ENCODE results near the gene LNP1. TPM values are rescaled to one million over a fixed set of nuclear protein-coding genes. Genes with fewer than 3 reads are reported as not detected.

Gene LNP1
- total RNA-seq, 4 donors from 2014 or later: 0.95 to 8.3 (median 1.1) TPM

DNA sequence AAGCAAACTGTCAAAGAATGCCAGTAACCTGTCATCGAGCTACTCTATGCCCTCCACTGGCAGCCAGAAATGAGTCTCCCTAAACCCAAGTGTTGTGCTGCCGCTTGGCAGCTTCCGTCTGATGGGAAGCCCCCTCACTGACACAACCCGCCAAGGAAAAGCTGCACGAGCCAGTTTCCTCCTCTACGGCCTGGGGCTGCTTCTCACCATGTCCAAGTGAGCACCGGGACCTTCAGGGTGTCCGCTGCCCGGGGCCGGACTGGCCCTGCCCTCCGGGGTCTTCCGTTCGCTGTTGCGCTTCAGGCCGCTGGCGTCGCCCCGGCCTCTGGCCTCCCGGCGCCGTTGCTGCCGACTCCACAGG is 940 bp upstream of the LNP1 start:
- peak overlapping the region; percentile 83 to 95 (median 91) for H3K27ac ChIP-seq
- H3K36me3 ChIP-seq: no peaks in the 10 kb centered on the region
- no peak for TF ChIP-seq POLR2A (IDR thresholded peaks at IDR 0.05)
- TF ChIP-seq, protein P1, sequence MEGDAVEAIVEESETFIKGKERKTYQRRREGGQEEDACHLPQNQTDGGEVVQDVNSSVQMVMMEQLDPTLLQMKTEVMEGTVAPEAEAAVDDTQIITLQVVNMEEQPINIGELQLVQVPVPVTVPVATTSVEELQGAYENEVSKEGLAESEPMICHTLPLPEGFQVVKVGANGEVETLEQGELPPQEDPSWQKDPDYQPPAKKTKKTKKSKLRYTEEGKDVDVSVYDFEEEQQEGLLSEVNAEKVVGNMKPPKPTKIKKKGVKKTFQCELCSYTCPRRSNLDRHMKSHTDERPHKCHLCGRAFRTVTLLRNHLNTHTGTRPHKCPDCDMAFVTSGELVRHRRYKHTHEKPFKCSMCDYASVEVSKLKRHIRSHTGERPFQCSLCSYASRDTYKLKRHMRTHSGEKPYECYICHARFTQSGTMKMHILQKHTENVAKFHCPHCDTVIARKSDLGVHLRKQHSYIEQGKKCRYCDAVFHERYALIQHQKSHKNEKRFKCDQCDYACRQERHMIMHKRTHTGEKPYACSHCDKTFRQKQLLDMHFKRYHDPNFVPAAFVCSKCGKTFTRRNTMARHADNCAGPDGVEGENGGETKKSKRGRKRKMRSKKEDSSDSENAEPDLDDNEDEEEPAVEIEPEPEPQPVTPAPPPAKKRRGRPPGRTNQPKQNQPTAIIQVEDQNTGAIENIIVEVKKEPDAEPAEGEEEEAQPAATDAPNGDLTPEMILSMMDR (IDR thresholded peaks at IDR 0.05): no peak
- H3K4me1 ChIP-seq: peaks cover 0 to 38% (median 18%) of the 10 kb centered on the region in 4 donors
- no peaks in the 10 kb centered on the region for H3K27me3 ChIP-seq
- no peaks in the 10 kb centered on the region for H3K9me3 ChIP-seq
- DNase-seq: peak in 1 of 3 donors; percentile 53
- peak overlapping the region; percentile 81 to 99 (median 93) for H3K4me3 ChIP-seq

DNA sequence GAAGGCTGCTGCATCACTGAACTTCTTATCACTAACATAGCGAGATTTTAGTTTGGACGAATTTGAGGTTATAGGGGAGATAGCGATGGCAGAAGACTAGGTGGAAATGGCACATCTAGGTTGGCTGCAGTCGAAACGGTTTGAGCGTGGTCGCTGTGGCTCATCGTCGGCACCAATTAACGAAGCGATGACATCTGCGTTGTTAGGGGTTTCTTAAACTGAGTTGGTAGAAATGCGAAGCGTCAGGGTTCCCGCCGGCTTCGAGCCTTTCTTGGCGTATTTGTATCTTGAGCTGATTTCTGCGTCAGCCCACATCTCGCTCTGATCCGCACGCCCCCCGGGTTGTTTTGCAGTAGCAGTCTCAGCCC is 319 bp downstream of the LNP1 start:
- H3K9me3 ChIP-seq: no peaks in the 10 kb centered on the region
- DNase-seq: peak; percentile 39 to 62 (median 54)
- TF ChIP-seq, protein P1 (IDR thresholded peaks at IDR 0.05): no peak
- no peak for TF ChIP-seq POLR2A (IDR thresholded peaks at IDR 0.05)
- peak overlapping the region; percentile 81 to 99 (median 93) for H3K4me3 ChIP-seq
- no peaks in the 10 kb centered on the region for H3K36me3 ChIP-seq
- no peaks in the 10 kb centered on the region for H3K27me3 ChIP-seq
- peaks cover 0 to 36% (median 18%) of the 10 kb centered on the region in 4 donors for H3K4me1 ChIP-seq
- peak overlapping the region; percentile 83 to 95 (median 91) for H3K27ac ChIP-seq

DNA sequence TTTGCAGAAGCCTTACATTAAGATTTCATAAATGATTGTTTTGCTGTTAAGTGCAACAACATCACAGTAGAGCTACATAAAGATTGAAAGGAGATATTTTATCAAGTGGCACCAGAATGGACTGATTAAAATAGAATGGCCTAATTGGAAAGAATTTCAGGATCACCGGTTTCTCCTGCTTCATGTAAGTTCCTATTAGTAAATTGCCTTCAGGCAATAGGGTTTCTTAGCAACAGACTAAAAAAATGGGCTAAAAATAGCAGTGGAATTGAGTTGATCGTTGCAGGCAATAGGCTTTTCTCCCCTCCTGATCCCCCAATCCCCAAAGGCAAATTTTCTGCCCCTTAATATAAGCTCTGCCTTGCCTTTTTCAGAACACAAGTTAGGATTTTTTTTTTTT is 917 bp downstream of the LNP1 start:
- peak overlapping the region in 2 of 4 donors; percentile 83 to 95 for H3K27ac ChIP-seq
- H3K27me3 ChIP-seq: no peaks in the 10 kb centered on the region
- TF ChIP-seq, protein P1 (IDR thresholded peaks at IDR 0.05): no peak
- no peak for TF ChIP-seq POLR2A (IDR thresholded peaks at IDR 0.05)
- DNase-seq: no peak
- H3K9me3 ChIP-seq: no peaks in the 10 kb centered on the region
- H3K4me3 ChIP-seq: peak overlapping the region; percentile 81 to 99 (median 93)
- no peaks in the 10 kb centered on the region for H3K36me3 ChIP-seq
- H3K4me1 ChIP-seq: peaks cover 0 to 30% (median 18%) of the 10 kb centered on the region in 4 donors

GRCh38 chr3:100402891-100403290 is 1.6 kb downstream of the LNP1 start:
- H3K9me3 ChIP-seq: no peaks in the 10 kb centered on the region
- no peaks in the 10 kb centered on the region for H3K27me3 ChIP-seq
- TF ChIP-seq, protein P1 (IDR thresholded peaks at IDR 0.05): no peak
- TF ChIP-seq POLR2A (IDR thresholded peaks at IDR 0.05): no peak
- peak overlapping the region in 2 of 4 donors; percentile 3 to 99 for H3K4me3 ChIP-seq
- no peaks in the 10 kb centered on the region for H3K36me3 ChIP-seq
- peaks cover 0 to 27% (median 18%) of the 10 kb centered on the region in 4 donors for H3K4me1 ChIP-seq
- H3K27ac ChIP-seq: no peak overlapping the region
- no peak for DNase-seq

DNA sequence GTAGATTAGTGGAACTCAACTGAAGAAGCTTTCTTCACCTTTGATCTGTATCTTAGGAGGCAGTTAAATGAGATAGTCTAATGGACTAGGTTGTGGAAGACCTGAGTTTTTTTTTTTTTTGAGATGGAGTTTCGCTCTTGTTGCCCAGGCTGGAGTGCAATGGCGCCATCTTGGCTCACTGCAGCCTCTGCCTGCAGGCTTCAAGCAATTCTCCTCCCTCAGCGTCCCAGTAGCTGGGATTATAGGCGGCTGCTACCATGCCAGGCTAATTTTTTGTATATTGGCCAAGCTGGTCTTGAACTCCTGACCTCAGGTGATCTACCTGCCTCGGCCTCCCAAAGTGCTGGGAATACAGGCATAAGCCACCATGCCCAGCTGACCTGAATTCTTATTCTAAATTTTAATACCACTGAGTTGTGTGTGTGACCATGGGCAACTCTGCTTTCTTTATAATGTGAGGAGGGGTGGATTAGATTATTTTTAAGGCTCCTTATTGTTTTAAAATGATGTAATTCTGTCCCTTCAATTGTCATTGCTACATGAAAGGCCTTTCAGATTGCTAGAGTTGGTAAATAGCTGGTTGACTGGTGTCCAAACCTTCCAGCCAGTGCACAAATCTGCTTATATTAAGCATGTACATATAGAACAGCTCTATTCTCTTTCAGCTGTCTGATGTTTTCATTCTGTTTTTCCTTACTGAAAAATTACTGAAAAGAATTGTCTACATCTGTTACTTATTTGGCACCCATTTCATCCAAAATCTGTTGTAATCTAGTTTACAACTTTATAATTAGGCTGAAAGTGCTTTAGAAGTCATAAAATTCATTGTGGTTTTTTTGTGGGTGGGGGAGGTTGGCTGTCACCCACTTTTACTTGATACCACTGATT is 2.3 kb downstream of the LNP1 start:
- TF ChIP-seq POLR2A (IDR thresholded peaks at IDR 0.05): no peak
- TF ChIP-seq, protein P1 (IDR thresholded peaks at IDR 0.05): no peak
- H3K27ac ChIP-seq: no peak overlapping the region
- no peaks in the 10 kb centered on the region for H3K27me3 ChIP-seq
- H3K36me3 ChIP-seq: no peaks in the 10 kb centered on the region
- no peaks in the 10 kb centered on the region for H3K9me3 ChIP-seq
- H3K4me3 ChIP-seq: no peak overlapping the region
- peaks cover 0 to 27% (median 16%) of the 10 kb centered on the region in 4 donors for H3K4me1 ChIP-seq
- DNase-seq: no peak

All from Peyer's patch (tissue), 4 donors.